ENCODE measurements around the gene HSD3B2.

HSD3B2 gene

DNA sequence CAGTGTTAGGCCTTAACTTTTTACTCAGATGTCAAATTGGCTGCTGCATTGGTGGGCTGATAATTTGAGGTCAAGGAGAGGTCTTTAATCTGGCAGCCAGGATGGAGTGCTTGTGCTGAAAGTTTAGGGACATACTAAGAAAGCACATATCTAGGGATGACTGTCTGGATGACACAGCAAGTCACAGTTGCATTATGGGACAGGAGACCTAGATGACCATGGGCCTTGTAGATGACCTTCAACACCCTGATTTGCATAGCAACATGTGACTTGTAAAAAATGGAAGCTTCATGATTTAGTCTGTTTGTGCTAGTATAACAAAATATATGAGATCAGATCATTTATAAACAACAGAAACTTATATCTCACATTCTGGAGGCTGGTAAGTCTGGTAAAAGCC is 18.0 kb upstream of the HSD3B2 start:
- no peak for FAIRE-seq
- DNase-seq (ENCODE audit: low spot score): no peak

DNA sequence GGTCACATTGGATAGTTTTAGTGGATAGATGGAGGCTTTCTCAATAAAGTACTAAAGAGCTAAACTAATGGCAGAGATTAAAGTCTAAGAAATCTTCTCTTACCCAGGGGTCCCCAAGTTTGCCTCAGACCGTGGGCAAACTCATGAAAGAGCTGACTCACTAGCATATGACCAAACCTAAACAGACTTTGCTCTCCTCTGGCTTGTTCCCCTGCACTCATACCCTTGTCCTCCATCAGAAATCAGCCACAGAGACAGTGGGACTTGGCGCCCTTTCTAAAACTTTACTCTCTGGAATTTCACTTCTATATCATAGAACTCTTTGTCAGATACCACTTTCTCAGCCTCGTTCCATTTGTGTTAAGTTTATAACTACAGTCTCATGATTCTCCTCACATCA is 17.0 kb upstream of the HSD3B2 start:
- FAIRE-seq: no peak
- DNase-seq (ENCODE audit: low spot score): no peak

DNA sequence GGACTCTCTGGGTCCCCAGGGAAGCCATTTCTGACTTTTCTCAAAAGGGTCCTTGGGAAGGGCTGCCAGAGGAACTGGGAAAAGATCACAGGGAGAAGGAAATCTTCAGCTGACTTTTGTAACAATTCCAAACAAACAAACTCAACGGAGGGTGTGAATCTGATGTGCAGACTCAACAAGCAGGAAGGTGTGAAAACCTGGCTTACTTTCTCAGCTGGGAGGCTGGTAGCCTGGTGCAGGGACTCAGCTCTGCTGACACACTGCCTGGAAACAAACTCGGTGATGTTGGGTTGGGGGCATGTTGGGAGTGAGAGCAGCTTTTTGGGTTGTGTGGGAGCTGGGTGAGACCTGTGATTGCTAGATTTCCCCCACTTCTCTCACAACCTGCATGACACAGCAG is 10.2 kb upstream of the HSD3B2 start:
- DNase-seq (ENCODE audit: low spot score) (no peak), FAIRE-seq (no peak)

DNA sequence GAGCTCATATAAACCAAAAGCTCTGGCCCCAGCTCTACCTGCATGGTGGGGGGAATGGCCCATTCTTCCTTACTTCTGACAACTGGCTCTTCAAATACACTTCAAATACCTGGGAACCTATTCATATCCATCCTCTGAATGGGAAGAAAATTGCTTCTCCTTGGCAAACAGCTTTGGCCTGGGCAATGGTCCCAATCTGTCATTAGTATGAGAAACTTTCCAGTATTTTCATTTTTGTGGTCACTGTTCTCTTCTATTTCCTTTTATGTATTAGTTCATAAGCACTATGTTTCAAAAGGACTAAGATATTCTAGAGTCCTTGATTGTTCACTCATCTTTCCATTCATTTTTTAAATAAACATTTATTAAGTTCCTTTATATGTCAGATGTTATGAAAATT is 5.2 kb upstream of the HSD3B2 start:
- FAIRE-seq (no peak), DNase-seq (ENCODE audit: low spot score) (no peak)

DNA sequence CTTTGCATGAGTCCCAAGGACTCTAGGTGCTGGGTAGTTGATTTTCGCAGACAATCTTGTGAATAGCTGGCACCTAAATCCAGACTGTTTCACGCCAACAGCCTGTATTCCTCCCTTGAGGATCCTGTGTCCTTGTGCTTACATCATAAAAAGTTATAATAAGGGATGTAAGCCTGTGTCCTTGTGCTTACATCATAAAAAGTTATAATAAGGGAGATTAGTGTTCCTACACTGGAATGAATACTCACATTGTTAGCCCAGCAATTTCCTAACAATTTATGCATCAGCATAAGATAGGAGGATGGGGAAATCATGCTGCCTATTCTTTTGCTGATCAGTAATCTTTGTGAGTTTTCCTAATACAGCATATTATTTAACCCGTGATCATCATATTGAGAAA is 4.0 kb upstream of the HSD3B2 start:
- DNase-seq (ENCODE audit: low spot score) (no peak), FAIRE-seq (no peak)

DNA sequence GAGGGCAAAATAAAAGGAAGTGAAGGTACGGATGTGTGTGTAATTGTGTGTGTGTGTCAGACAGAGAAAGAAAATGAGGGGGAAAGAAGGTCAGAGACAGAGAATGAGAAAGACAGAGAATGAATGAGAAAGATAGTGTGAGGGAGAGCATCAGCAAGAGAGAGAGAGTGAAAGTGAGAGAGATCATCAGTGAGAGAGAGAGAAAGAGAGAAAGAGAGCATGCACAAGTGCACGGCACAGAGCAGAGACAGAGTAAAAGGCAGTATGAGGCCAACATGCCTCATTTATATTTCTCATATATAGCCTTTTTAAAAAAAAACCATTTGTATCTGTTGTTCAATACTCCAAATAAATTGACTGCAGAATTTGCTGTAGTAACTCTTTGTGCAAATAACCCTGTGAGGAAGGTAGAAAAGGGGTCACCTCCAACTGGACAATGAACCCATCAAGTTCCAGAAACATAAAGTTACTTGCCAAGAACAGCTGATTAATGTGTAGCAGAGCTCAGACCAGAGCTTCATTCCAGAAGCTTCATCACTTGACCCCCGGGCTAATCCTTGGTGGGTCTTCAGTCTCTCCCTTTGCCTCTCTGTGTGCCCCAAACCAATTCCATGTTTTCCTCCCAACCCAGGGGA is 1.2 kb downstream of the HSD3B2 start:
- FAIRE-seq: no peak
- no peak for DNase-seq (ENCODE audit: low spot score)

DNA sequence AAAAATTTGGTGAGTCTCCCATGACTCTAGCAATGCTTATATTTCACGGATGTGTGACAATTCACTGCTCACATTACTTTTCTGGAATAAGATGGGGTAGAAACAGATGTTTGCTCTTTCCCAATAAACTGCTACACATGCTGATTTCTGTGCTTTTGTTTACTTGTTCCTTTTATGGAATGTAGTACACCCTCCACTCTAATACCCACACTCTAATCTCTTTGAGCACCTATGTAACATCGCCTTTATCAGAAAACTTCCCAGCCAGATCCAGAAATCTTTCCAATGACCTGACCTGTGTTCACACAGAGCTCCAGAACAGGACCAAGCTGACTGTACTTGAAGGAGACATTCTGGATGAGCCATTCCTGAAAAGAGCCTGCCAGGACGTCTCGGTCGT is 4.2 kb downstream of the HSD3B2 start:
- no peak for FAIRE-seq
- no peak for DNase-seq (ENCODE audit: low spot score)

DNA sequence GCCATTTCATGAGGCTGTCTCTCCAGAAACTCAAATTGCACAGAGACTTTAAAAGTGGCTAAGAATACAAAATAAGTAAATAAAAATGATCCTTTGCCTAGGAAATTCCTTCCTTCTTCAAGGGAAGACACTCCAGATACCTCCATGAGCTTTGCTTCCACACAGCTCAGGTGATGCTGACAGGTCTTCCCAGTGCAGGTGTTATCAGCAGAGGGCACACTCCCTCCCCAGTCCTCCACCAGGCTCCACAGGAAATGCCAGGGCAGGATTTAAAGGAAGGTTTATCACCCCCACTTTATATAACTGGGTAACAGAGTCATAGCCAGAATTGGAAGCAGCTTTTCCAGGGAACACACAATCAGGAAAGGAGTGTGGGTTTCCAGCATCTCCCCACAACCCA is 5.7 kb downstream of the HSD3B2 start:
- FAIRE-seq (no peak), DNase-seq (ENCODE audit: low spot score) (no peak)

DNA sequence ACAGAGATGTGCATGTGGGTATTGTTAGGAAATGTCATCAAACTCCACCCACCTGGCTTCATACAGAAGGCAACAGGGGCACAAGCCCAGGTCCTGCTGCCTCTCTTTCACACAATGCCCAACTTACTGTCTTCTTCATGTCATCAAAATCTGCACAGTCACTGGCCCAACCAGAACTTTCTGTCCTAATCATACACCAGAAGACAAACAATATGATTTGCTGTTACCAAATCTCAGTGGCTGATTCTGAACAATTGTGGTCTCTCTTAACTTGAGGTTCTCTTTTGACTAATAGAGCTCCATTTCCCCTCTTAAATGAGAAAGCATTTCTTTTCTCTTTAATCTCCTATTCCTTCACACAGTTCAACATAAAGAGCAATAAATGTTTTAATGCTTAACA is 7.7 kb downstream of the HSD3B2 start:
- FAIRE-seq (no peak), DNase-seq (ENCODE audit: low spot score) (no peak)

DNA sequence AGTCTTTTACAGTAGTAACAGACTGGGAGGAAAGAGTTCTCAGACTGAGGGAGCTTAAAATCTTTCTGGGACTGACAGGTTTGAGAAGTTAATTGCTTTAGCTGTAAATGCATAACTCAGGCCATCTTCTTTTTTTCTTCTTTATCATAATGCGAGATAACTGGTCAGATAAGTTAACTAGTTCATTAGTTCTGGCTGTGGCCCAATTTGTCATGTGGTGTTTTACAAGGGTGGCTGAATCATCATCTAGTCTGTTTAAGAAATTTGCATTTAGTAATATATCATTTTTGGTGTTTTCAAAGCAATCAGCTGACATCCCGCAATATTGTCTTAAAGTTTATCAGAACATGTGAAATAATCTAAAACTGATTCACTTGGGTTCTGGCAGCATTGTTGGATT is 14.0 kb downstream of the HSD3B2 start:
- no peak for FAIRE-seq
- DNase-seq (ENCODE audit: low spot score): no peak

DNA sequence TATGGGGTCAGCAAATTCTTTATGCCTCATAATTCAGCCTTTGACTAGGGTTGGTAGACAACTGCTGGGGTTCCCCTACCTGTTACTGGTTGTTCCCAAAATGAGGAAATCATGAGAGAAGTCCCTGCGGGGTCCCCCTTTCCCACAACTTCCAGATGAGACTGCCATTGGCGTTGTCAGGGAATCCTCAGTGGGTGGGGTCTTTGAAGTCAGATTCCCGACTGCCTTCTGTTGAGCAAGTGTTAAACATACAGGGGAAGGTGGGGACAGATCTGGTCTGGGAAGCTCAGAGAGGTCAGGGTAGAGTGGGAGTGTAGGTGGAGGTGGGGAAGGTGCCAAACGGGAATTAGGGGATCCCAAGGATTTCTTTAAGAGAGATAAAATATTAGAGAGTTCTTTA is 14.7 kb downstream of the HSD3B2 start:
- no peak for DNase-seq (ENCODE audit: low spot score)
- FAIRE-seq: no peak

DNA sequence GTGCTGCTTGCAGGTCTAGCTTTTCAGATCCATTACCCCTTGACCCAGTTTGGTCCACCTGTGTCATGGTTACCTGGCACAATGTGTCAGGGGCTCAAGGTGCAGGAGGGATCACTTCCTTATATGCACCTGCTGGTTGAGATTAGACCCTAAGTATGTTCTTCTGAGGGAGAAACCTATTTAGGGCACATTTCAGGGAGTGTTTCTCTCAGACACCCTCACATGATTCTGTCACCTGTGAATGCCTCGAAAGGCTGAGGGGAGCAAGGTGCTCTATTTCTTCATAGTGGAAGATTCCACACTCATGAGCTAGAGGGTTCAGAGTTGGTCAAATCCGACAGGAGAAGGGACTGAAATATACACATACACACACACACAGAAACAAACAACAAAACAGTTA is 15.5 kb downstream of the HSD3B2 start:
- FAIRE-seq: no peak
- DNase-seq (ENCODE audit: low spot score): no peak

DNA sequence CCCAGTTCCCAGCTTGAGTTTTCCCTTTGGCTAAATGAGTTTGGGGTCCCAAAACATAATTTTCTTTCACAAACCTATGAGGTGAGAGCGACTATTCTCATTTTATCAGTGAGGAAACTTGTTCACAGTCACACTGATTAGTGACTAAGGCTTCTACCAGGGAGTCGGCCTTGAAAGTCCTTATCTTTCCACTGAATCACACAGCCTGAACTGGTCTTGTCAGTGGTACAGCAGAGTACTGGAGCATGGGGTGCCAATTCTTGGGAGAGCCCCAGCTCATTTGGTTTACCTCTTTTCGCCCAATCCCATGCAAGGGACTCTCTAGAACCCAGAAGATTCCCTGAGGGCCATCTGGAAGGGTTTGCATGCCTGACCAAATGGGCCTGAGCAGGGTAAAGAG is 16.9 kb downstream of the HSD3B2 start:
- no peak for DNase-seq (ENCODE audit: low spot score)
- FAIRE-seq: no peak

DNA sequence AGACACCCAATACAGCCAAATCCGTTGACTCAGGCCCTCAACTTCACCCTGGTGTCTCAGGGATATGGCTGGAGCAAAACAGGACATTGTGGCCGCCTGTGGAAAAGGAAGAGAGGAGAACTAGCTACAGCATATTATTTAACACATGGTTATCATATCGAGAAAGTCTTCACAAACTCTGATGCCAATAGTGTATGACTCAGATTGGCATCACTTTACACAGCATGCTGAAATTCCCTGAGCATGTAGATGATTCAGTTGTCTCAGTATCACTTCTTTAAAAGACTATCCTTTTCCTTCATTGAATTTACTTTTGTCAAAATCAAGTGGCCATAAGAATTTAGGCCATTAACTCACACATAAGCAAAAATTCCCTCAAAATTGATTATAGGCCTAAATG is 20.1 kb downstream of the HSD3B2 start:
- FAIRE-seq: no peak
- no peak for DNase-seq (ENCODE audit: low spot score)

DNA sequence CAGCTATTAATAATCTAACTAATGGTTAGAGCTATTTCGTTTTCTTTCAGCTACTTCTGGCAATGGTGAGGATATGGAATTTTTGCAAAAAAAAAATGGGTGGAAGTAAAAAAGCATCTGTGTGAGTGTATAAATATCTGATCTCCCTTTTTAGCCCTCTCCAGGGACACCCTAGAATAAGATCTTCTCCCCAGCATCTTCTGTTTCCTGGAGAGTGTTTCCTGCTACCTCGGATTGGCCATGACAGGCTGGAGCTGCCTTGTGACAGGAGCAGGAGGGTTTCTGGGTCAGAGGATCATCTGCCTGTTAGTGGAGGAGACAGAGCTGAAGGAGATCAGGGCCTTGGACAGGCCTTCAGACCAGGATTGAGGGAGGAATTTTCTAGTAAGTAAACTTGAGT is 23.8 kb downstream of the HSD3B2 start:
- DNase-seq (ENCODE audit: low spot score) (no peak), FAIRE-seq (no peak)

DNA sequence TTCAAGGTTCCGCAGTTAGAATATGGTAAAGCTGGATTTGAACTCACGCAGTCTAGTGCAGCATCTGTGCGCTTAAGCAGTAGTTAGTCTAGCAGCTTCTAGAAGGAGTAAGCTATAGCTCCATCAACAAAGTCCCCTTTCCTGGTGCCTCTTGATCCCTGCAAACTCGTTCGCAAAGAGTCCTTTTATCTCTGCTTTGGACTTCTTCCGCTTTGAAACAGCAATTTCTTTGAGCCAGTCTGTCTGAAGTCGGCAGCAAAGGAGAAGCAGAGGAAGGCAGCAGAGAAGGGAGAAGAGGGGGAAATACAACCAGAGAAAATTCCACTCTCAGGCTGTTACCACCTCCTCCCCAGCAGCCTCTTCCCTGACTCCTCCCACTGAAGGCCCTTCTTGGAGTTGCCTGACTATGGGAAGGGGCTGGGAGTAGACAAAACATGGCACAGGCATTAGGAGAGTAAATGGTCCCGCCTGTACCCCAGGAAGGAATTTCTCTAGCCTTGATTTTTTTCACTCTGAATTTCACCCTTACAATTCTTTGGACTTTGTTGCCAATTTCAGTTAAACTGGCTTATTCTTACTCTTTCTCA is 25.9 kb downstream of the HSD3B2 start:
- no peak for FAIRE-seq
- DNase-seq (ENCODE audit: low spot score): no peak

DNA sequence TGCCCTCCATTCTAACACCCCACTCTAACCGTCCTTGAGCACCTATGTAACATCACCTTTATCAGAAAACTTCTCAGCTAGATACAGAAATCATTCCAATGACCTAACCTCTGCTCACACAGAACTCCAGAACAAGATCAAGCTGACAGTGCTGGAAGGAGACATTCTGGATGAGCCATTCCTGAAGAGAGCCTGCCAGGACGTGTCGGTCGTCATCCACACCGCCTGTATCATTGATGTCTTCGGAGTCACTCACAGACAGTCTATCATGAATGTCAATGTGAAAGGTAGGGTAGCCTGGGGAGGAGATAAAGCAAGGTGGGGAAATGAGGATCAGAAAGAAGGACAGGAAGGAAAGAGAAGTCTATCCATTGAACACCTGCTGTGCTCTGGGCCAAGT is 27.8 kb downstream of the HSD3B2 start:
- DNase-seq (ENCODE audit: low spot score): no peak
- no peak for FAIRE-seq

DNA sequence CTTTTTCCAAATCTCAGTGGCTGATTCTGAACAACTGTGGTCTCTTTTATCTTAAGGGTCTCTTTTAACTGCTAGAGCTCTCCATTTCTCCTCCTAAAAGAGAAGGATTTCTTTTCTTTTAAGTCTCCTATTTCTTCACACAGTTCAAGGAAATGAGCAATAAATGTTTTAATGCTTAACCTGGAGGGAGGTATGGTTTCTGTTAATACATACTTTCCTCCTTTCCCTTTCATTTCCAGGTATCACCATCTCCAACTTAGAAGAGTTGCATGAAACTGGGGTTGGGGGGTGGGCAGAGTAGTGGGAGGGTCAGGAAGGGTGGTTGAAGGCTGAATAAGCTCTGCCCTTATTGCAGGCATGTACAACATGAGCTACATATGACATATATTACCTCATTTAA is 31.4 kb downstream of the HSD3B2 start:
- FAIRE-seq (no peak), DNase-seq (ENCODE audit: low spot score) (no peak)

DNA sequence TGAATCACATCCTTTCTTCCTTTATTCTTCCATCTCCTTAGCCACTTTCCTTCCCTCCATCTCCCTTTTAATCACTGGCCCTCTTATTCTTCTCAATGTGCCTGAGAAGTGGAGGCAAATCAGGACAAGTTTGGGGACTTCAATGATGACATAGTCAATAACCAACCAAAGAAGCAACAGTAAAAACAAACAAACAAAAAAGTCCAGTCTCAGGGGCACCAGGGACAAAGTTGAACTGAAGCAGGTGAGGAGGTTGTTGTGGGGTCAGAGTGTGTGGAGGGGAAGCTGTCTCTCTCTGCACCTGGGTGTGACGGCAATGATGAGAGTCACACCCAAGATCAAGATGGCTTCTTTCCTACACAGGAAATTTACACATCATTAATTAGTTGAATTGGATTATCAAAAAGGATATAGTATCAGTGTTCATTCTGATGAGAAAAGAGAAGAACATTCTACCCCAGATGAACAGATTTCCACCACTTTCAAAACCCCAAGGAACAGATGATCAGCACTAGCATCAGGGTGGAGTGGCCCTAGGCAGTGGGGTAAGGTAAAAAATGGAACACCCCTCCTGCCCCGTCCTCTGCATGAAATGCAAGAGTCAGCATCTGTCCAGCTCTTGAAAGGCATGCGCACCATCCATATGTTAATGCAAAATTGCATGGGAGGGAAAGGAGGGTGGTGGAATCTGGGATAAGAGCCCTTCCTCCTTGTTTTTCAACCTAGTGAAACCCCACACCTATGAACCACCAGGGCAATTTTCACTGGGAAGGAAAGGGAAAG is 32.6 kb downstream of the HSD3B2 start:
- DNase-seq (ENCODE audit: low spot score) (no peak), FAIRE-seq (no peak)

DNA sequence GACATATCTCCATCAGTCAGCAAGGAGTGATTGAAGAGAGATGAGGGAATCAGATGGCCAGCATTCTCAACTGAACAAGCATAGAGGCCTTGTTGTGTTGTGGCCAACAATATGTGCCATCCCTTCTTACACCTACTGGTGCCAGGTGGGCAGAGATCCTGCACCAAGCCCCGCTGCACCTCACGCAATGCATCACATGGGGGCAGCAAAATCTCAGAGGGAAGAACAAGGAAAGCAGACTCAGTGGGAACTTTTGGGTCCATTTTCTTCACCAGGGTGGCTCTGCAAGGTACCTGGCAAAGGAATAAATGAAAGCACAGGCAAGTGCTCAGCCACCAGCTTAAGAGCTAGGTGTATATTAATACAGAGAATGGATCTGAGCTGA is 33.2 kb downstream of the HSD3B2 start:
- no peak for DNase-seq (ENCODE audit: low spot score)
- FAIRE-seq: no peak

DNA sequence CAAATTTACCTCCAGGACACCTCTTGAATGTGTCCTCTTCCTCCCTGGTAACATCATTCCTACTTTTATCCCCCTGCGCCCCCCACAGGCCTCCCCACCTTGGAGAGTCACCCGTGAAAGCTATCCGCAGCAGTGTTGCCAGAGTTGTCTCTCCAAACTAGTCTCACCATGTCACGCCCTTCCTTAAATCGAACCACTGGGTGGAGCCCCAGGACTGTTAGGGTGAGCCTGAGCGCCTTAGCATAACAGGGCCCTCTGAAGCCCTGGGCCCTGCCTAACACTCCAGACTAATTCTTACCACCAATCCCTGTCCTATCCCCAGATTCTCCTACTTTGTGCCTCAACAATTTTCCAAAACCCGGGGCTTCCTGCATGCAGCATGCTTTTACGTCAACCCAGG is 35.0 kb downstream of the HSD3B2 start:
- DNase-seq (ENCODE audit: low spot score): no peak
- FAIRE-seq: no peak

DNA sequence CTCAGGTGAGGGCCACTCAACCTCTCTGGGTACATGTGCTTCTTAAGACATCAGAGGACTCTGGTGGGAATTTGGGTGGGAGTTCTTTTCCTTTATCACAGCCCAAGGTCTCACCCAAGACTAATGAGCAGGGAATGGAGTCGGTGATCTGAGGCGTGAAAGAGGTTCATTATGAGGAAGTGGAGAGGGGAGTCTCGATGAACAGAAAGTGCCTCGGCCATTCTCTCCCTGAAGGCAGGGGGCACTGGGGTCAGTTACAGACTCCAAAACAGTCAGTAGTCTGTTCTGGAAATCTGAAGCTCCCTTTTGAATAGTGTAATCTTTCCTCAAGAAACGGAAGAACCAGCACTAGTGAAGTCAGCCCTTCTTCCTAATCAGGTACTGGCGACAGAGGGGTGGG is 36.2 kb downstream of the HSD3B2 start:
- DNase-seq (ENCODE audit: low spot score) (no peak), FAIRE-seq (no peak)

DNA sequence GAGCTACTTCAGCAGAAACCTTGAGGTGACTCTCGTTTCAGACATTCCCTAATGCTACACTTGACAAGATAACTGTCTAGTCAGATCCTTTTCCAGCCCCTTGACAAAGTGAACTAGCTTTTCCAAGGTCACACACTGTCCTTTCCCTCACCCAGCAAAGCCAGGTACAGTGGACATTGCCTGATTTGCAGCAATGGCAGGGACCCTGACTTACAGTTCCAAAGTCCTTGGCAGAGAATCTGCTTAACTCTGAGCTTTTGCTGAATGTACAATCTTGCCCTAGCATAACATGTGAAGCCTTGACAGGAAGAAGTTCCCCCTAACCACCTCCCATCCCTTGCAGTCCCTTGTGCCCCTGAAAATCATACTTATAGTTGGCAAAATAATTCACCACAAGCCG is 37.1 kb downstream of the HSD3B2 start:
- FAIRE-seq: no peak
- no peak for DNase-seq (ENCODE audit: low spot score)
